ENCODE measurements around the gene PHACTR1. TPM values are rescaled to one million over a fixed set of nuclear protein-coding genes. Genes with fewer than 3 reads are reported as not detected.

The PHACTR1 gene
- total RNA-seq, 1 experiment from 2014 or later = 15.5 TPM

GRCh38 chr6:13188306-13188705 lies 471.7 kb downstream of the PHACTR1 start:
- no peak for ATAC-seq
- no peak overlapping the region for H3K4me3 Mint-ChIP-seq
- H3K27ac Mint-ChIP-seq = no peak overlapping the region
- no peaks in the 10 kb centered on the region for H3K9me3 Mint-ChIP-seq
- TF ChIP-seq NFYB (CRISPR knock-in tag; conservative IDR thresholded peaks at IDR 0.05; ENCODE audit: low read depth) (no peak), NFATC4 (CRISPR knock-in tag; IDR thresholded peaks at IDR 0.05) (no peak), ZNF263 (CRISPR knock-in tag; IDR thresholded peaks at IDR 0.05; ENCODE audit: low read depth) (no peak), PRRX2 (CRISPR knock-in tag; IDR thresholded peaks at IDR 0.05) (no peak), E2F5 (CRISPR knock-in tag; IDR thresholded peaks at IDR 0.05) (no peak), NR1H2 (CRISPR knock-in tag; IDR thresholded peaks at IDR 0.05) (no peak), ZNF512 (CRISPR knock-in tag; IDR thresholded peaks at IDR 0.05; ENCODE audit: borderline replicate concordance) (no peak), MXD4 (CRISPR knock-in tag; IDR thresholded peaks at IDR 0.05; ENCODE audit: borderline replicate concordance) (no peak), ZNF121 (CRISPR knock-in tag; IDR thresholded peaks at IDR 0.05) (no peak), GTF2I (CRISPR knock-in tag; conservative IDR thresholded peaks at IDR 0.05) (no peak), ZNF317 (CRISPR knock-in tag; IDR thresholded peaks at IDR 0.05; ENCODE audit: borderline replicate concordance, low read depth) (no peak), ZNF416 (CRISPR knock-in tag; IDR thresholded peaks at IDR 0.05) (no peak)
- TF ChIP-seq, protein P1, sequence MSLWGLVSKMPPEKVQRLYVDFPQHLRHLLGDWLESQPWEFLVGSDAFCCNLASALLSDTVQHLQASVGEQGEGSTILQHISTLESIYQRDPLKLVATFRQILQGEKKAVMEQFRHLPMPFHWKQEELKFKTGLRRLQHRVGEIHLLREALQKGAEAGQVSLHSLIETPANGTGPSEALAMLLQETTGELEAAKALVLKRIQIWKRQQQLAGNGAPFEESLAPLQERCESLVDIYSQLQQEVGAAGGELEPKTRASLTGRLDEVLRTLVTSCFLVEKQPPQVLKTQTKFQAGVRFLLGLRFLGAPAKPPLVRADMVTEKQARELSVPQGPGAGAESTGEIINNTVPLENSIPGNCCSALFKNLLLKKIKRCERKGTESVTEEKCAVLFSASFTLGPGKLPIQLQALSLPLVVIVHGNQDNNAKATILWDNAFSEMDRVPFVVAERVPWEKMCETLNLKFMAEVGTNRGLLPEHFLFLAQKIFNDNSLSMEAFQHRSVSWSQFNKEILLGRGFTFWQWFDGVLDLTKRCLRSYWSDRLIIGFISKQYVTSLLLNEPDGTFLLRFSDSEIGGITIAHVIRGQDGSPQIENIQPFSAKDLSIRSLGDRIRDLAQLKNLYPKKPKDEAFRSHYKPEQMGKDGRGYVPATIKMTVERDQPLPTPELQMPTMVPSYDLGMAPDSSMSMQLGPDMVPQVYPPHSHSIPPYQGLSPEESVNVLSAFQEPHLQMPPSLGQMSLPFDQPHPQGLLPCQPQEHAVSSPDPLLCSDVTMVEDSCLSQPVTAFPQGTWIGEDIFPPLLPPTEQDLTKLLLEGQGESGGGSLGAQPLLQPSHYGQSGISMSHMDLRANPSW (CRISPR knock-in tag; conservative IDR thresholded peaks at IDR 0.05; ENCODE audit: low read depth) = no peak
- TF ChIP-seq, protein P2, sequence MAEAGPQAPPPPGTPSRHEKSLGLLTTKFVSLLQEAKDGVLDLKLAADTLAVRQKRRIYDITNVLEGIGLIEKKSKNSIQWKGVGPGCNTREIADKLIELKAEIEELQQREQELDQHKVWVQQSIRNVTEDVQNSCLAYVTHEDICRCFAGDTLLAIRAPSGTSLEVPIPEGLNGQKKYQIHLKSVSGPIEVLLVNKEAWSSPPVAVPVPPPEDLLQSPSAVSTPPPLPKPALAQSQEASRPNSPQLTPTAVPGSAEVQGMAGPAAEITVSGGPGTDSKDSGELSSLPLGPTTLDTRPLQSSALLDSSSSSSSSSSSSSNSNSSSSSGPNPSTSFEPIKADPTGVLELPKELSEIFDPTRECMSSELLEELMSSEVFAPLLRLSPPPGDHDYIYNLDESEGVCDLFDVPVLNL (CRISPR knock-in tag; IDR thresholded peaks at IDR 0.05; ENCODE audit: borderline replicate concordance, low read depth) = no peak
- TF ChIP-seq, protein P3, sequence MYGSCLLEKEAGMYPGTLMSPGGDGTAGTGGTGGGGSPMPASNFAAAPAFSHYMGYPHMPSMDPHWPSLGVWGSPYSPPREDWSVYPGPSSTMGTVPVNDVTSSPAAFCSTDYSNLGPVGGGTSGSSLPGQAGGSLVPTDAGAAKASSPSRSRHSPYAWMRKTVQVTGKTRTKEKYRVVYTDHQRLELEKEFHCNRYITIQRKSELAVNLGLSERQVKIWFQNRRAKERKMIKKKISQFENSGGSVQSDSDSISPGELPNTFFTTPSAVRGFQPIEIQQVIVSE (CRISPR knock-in tag; IDR thresholded peaks at IDR 0.05; ENCODE audit: borderline replicate concordance) = no peak
- H3K27me3 Mint-ChIP-seq (ENCODE audit: low read depth) = no peaks in the 10 kb centered on the region
- CTCF ChIA-PET = no interaction called here
- DNase-seq (ENCODE audit: low spot score) = no peak
- H3K36me3 Mint-ChIP-seq = no peaks in the 10 kb centered on the region
- POLR2A ChIA-PET = interaction anchor here (0.6 kb wide), 1 partner anchor 127 kb away, joined by 4 read pairs; no protein-coding TSS in a partner anchor
- peaks cover 31% of the 10 kb centered on the region for H3K4me1 Mint-ChIP-seq

DNA sequence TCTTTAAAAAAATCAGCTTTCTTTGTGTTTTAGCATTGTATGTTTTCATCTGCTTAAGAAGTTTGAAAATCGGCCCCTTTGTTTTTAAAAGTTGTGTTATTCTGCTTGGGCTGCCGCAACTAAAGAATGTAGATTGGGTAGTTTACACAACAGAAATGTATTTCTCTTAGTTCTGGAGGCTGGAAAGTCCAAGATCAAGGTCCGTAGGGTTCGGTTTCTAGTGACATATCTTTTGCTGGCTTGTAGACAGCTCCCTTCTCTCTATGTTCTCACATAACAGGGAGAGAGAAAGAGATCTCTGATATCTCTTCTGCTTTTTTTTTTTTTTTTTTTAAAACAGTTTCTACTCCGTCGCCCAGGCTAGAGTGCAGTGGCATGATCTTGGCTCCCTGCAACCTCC lies 473.1 kb downstream of the PHACTR1 start:
- Mint-ChIP-seq H3K4me3 (no peak overlapping the region), H3K27me3 (ENCODE audit: low read depth) (no peaks in the 10 kb centered on the region; the same call in 1 of the 2 replicates), H3K9me3 (no peaks in the 10 kb centered on the region), H3K4me1 (peaks cover 31% of the 10 kb centered on the region), H3K27ac (no peak overlapping the region), H3K36me3 (no peaks in the 10 kb centered on the region)
- ATAC-seq (no peak), DNase-seq (ENCODE audit: low spot score) (no peak)
- ChIA-PET CTCF (interaction anchor here (0.7 kb wide), 1 partner anchor 109 kb away, joined by 4 read pairs; no protein-coding TSS in a partner anchor), POLR2A (interaction anchor here (0.6 kb wide), 1 partner anchor 100 kb away, joined by 5 read pairs; no protein-coding TSS in a partner anchor)
- TF ChIP-seq JAZF1 (CRISPR knock-in tag; IDR thresholded peaks at IDR 0.05) (no peak), TEAD1 (CRISPR knock-in tag; IDR thresholded peaks at IDR 0.05) (no peak), FOXJ3 (CRISPR knock-in tag; IDR thresholded peaks at IDR 0.05; ENCODE audit: borderline replicate concordance) (no peak)
- TF ChIP-seq, protein P1 (CRISPR knock-in tag; conservative IDR thresholded peaks at IDR 0.05; ENCODE audit: low read depth) = no peak
- TF ChIP-seq, protein P4, sequence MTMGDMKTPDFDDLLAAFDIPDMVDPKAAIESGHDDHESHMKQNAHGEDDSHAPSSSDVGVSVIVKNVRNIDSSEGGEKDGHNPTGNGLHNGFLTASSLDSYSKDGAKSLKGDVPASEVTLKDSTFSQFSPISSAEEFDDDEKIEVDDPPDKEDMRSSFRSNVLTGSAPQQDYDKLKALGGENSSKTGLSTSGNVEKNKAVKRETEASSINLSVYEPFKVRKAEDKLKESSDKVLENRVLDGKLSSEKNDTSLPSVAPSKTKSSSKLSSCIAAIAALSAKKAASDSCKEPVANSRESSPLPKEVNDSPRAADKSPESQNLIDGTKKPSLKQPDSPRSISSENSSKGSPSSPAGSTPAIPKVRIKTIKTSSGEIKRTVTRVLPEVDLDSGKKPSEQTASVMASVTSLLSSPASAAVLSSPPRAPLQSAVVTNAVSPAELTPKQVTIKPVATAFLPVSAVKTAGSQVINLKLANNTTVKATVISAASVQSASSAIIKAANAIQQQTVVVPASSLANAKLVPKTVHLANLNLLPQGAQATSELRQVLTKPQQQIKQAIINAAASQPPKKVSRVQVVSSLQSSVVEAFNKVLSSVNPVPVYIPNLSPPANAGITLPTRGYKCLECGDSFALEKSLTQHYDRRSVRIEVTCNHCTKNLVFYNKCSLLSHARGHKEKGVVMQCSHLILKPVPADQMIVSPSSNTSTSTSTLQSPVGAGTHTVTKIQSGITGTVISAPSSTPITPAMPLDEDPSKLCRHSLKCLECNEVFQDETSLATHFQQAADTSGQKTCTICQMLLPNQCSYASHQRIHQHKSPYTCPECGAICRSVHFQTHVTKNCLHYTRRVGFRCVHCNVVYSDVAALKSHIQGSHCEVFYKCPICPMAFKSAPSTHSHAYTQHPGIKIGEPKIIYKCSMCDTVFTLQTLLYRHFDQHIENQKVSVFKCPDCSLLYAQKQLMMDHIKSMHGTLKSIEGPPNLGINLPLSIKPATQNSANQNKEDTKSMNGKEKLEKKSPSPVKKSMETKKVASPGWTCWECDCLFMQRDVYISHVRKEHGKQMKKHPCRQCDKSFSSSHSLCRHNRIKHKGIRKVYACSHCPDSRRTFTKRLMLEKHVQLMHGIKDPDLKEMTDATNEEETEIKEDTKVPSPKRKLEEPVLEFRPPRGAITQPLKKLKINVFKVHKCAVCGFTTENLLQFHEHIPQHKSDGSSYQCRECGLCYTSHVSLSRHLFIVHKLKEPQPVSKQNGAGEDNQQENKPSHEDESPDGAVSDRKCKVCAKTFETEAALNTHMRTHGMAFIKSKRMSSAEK (CRISPR knock-in tag; IDR thresholded peaks at IDR 0.05; ENCODE audit: borderline replicate concordance) = no peak

All from WTC11 (cell line).